Measurements from ENCODE around the gene VSTM2L. TPM values are rescaled to one million over a fixed set of nuclear protein-coding genes. Genes with fewer than 3 reads are reported as not detected.

The VSTM2L gene
- total and polyA plus RNA-seq, 12 donors, result 1.8 to 17.2 (median 8.9) TPM

GRCh38 chr20:37989601-37990295 lies 86.8 kb downstream of the VSTM2L start:
- no peak overlapping the region for H3K4me3 ChIP-seq
- peaks cover 44 to 91% (median 66%) of the 10 kb centered on the region in 9 donors for H3K4me1 ChIP-seq
- peaks cover 0 to 60% (median 4%) of the 10 kb centered on the region in 9 donors for H3K36me3 ChIP-seq
- H3K27me3 ChIP-seq, result no peaks in the 10 kb centered on the region
- no peaks in the 10 kb centered on the region for H3K9me3 ChIP-seq
- peak in 3 of 8 donors; percentile 18 to 28 (median 20) for ATAC-seq
- 41 to 43% methylated on average over 7 of the region's 7 CpGs for WGBS, 2 donors
- TF ChIP-seq, protein P1, sequence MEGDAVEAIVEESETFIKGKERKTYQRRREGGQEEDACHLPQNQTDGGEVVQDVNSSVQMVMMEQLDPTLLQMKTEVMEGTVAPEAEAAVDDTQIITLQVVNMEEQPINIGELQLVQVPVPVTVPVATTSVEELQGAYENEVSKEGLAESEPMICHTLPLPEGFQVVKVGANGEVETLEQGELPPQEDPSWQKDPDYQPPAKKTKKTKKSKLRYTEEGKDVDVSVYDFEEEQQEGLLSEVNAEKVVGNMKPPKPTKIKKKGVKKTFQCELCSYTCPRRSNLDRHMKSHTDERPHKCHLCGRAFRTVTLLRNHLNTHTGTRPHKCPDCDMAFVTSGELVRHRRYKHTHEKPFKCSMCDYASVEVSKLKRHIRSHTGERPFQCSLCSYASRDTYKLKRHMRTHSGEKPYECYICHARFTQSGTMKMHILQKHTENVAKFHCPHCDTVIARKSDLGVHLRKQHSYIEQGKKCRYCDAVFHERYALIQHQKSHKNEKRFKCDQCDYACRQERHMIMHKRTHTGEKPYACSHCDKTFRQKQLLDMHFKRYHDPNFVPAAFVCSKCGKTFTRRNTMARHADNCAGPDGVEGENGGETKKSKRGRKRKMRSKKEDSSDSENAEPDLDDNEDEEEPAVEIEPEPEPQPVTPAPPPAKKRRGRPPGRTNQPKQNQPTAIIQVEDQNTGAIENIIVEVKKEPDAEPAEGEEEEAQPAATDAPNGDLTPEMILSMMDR (IDR thresholded peaks at IDR 0.05), result no peak
- DNase-seq, result peak in 1 of 2 donors; percentile 34
- H3K27ac ChIP-seq, result peak overlapping the region; percentile 61 to 88 (median 80)
- intact Hi-C loops (cut with DNase I), result loop anchor here (2.0 to 10.0 kb wide), 13 partner anchors 85 to 427 kb away; partner anchors contain the start of genes VSTM2L (in 4 of the 10), CTNNBL1 (in 1 of the 10) and TGM2 (in 1 of the 10)

- Histone ChIP-seq H3K27ac (peak overlapping the region; percentile 61 to 88 (median 80)), H3K27me3 (no peaks in the 10 kb centered on the region), H3K36me3 (peaks cover 0 to 66% (median 10%) of the 10 kb centered on the region in 9 donors), H3K4me1 (peaks cover 44 to 88% (median 65%) of the 10 kb centered on the region in 9 donors), H3K4me3 (no peak overlapping the region), H3K9me3 (no peaks in the 10 kb centered on the region)
- intact Hi-C loops (cut with DNase I), result loop anchor here (2.0 to 10.0 kb wide), 12 partner anchors 86 to 428 kb away; partner anchors contain the start of genes VSTM2L (in 2 of the 10) and TGM2 (in 1 of the 10)
- ATAC-seq (peak; percentile 36 to 80 (median 54)), DNase-seq (peak; percentile 64)
- WGBS, 2 donors, result 40 to 47% methylated on average over 10 of the region's 10 CpGs
- TF ChIP-seq, protein P1 (IDR thresholded peaks at IDR 0.05), result no peak
Measured at GRCh38 chr20:37990571-37991151, 87.7 kb downstream of the VSTM2L start.

- Histone ChIP-seq H3K4me3 (no peak overlapping the region), H3K36me3 (peaks cover 0 to 68% (median 13%) of the 10 kb centered on the region in 9 donors), H3K4me1 (peaks cover 42 to 88% (median 71%) of the 10 kb centered on the region in 9 donors), H3K9me3 (no peaks in the 10 kb centered on the region), H3K27me3 (no peaks in the 10 kb centered on the region), H3K27ac (peak overlapping the region; percentile 61 to 88 (median 80))
- TF ChIP-seq, protein P1 (IDR thresholded peaks at IDR 0.05), result no peak
- WGBS, 2 donors, result 51 to 53% methylated on average over 4 of the region's 4 CpGs
- no peak for ATAC-seq
- intact Hi-C loops (cut with DNase I), result loop anchor here (2.0 to 10.0 kb wide), 12 partner anchors 87 to 429 kb away; partner anchors contain the start of genes VSTM2L (in 2 of the 10) and TGM2 (in 1 of the 10)
- DNase-seq, result no peak
Measured at GRCh38 chr20:37991157-37991866, 88.4 kb downstream of the VSTM2L start.

GRCh38 chr20:37991908-37992307 lies 89.0 kb downstream of the VSTM2L start:
- intact Hi-C loops (cut with DNase I), result loop anchor here (2.0 to 10.0 kb wide), 13 partner anchors 87 to 430 kb away; partner anchors contain the start of genes VSTM2L (in 3 of the 10) and TGM2 (in 1 of the 10)
- WGBS, 2 donors, result 91 to 95% methylated on average over 4 of the region's 4 CpGs
- Histone ChIP-seq H3K9me3 (no peaks in the 10 kb centered on the region), H3K4me3 (no peak overlapping the region), H3K27ac (peak overlapping the region; percentile 61 to 88 (median 80)), H3K27me3 (no peaks in the 10 kb centered on the region), H3K36me3 (peaks cover 0 to 69% (median 13%) of the 10 kb centered on the region in 9 donors), H3K4me1 (peaks cover 38 to 87% (median 66%) of the 10 kb centered on the region in 9 donors)
- ATAC-seq, result no peak
- TF ChIP-seq, protein P1 (IDR thresholded peaks at IDR 0.05), result no peak
- DNase-seq, result no peak
